GM12875 (cell line): ENCODE data around the gene AHNAK2.

ENCODE experiments used
- H3K4me3 ChIP-seq: one replicate; pipeline ENCODE4 v1.5.1; 2011; ENCODE audit warnings: low read depth, low read length, control low read depth
- TF ChIP-seq, protein P1 (sequence below): IDR thresholded peaks from 2 replicates; pipeline ENCODE4 v1.5.1; 2011; ENCODE audit warnings: low read depth, mild to moderate bottlenecking, control low read depth, inconsistent platforms, low read length, moderate library complexity, borderline replicate concordance; ENCODE audit not compliant: insufficient read depth

AHNAK2 gene

DNA sequence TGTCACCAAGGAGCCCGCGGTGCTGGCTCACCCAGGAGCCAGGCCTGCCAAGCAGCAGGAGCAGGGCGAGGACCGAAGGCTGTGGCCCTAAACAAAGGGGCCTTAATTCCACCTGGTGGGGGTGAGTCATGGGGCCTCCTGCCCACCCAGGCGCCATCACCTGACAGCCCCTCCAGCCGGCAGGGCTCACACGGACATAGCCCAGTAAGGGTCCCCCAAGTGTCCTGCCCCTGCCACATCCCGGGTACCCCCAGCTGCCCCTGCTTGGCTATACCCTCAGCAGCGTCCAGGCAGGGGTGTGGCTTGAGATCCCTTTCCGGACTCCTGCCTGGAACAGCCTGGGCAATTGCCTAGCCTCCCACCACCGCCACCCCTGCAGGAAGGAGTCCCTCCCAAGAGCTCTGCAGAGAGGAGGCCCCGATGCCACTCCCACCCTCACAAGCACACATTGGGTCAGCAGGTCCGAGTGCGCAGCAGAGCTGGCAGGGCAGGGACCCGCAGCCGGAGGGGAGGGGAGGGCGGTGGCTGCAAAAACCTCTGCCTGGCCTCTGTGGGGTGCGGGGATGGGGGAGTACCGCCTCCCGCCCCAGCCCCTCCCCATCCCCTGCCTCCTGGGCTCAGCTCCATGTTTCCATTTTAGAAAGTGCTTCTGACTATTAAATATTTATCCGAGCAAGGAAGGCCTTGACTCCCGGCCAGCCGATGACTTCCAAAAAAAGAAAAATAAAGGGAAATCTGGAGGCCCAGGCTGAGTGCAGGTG, 4.6 kb downstream of the AHNAK2 start:
- TF ChIP-seq, protein P1, sequence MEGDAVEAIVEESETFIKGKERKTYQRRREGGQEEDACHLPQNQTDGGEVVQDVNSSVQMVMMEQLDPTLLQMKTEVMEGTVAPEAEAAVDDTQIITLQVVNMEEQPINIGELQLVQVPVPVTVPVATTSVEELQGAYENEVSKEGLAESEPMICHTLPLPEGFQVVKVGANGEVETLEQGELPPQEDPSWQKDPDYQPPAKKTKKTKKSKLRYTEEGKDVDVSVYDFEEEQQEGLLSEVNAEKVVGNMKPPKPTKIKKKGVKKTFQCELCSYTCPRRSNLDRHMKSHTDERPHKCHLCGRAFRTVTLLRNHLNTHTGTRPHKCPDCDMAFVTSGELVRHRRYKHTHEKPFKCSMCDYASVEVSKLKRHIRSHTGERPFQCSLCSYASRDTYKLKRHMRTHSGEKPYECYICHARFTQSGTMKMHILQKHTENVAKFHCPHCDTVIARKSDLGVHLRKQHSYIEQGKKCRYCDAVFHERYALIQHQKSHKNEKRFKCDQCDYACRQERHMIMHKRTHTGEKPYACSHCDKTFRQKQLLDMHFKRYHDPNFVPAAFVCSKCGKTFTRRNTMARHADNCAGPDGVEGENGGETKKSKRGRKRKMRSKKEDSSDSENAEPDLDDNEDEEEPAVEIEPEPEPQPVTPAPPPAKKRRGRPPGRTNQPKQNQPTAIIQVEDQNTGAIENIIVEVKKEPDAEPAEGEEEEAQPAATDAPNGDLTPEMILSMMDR = no peak
- no peak overlapping the region for H3K4me3 ChIP-seq

DNA sequence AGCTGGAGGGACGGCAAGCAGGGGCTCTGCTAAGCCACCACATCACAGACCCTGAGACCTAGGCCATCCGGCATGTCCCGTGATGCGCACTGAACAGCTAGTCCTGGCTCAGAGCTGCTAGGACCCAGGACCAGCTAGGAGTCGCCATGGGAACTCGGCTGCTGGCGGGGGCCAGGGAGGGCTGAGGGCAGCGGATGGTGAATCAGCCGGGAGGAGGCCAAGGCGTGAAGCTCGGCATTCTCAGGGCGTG, 5.1 kb downstream of the AHNAK2 start:
- TF ChIP-seq, protein P1 = no peak
- no peak overlapping the region for H3K4me3 ChIP-seq

DNA sequence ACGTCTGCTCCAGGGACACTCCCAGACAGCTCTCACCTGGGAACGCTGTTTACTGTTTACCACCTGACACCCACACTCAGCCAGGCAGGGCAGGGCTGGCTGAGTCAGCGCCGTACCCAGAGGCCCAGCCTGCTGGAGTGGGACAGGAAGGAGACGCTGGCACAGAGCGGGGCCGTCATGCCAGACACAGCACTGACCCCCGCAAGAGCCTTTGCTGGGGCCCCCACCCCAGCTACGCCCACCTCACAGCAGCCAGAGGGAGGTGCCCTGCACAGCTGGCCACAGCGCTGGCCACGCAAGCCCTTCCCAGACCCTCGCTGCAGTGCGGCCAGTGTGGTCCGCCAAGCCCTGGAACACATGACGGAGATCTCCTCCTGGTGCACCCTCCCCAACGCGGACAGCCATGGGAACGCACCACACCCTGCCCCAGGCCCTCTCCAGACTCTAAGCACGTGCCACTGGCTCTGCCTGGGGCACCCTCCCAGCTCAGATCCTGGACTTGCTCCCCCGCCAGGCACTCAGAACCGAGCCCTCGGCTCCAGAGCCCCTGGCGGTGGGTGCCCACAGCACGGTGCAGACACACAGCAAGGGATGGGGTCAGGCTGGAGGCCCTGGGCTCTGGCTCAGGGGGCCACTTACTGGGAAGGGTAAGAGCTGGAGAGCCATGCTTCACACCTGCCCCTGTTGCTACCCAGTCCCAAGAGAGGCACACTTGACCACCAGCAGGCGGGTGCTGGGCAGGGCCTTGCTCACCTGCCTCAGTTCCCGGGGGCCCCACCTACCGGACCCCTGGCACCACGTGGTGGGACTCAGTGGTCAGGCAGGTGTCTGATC, 5.7 kb downstream of the AHNAK2 start:
- no peak overlapping the region for H3K4me3 ChIP-seq

DNA sequence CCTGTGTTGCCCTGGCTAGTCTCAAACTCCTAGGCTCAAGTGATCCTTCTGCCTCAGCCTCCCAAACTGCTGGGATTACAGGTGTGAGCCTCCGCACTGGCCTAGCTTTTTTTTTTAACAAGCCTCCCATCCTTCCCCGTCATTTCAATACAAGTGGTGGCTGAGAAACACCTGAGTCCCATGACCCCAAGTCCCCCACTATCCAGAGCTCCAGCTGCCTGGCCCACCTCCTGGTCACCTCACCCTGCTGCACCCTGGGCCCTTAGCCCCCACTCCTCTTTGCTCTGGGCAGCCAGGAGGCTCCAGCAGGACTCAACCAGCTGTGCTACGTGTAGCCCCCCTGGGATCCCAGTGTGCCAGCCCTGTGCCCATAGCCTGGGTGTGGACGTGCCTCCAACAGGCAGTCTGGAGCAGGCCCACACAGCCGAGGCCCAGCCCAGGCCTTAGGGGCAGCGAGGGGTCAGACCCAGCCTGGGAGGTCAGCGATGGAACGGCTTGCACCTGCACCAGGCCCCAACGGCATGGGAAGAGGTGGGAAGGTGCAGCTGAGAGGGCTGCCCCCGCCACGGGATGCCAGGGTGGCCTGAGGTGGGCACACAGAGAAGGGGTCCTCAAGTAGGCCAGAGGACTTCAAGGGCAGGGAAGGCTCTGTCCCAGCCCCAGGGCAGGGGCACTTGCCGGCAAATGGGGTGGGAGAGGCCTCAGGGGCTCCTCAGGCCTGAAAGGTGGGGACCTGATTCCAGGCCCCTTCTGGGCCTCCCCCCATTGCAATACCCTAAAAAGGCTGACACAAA, 6.5 kb downstream of the AHNAK2 start:
- TF ChIP-seq, protein P1 = no peak
- H3K4me3 ChIP-seq = no peak overlapping the region

More for the DNA sequence above, 5.7 kb downstream of the AHNAK2 start:
- TF ChIP-seq, protein P1 = no peak

DNA sequence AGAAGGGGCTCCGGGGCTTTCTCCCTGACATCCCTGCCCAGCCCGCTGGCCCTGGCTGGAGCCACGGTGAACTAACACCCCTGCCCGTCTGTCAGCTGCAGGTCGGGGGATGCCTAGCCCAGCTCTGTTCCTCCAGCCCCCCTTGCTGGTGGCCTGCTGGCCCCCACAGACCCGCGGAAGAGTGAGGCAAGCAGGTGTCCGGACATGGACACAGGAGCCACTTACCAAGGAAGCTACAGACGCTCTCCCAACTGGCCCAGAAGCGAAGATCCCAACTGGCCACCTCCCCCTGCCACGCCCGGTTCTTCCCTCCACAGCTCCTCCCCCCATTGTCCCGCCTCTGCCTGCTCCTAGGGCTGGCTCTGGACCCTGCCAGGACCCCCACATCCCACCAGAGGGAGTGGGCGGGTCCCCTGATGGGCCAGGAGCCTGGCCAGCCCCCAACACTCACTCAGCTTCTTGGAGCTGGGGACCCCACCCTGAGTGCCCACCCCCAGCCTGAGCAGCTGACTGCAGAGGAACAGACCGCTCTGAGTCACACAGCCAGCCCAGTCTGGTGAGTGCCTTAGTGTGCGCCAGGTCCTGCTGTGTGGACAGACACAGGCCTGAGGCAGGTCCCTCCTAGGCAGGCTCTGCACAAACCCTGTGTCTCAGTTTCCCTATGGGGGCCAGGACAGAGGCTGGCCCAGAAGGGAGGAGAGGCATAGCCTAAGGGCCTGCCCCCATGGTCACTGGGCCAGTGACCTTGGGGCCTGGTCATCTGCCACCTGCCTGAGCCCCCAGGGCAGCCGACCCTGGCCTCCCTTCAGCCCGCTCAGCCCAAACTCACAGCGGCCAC, 7.7 kb downstream of the AHNAK2 start:
- no peak overlapping the region for H3K4me3 ChIP-seq
- TF ChIP-seq, protein P1 = no peak

DNA sequence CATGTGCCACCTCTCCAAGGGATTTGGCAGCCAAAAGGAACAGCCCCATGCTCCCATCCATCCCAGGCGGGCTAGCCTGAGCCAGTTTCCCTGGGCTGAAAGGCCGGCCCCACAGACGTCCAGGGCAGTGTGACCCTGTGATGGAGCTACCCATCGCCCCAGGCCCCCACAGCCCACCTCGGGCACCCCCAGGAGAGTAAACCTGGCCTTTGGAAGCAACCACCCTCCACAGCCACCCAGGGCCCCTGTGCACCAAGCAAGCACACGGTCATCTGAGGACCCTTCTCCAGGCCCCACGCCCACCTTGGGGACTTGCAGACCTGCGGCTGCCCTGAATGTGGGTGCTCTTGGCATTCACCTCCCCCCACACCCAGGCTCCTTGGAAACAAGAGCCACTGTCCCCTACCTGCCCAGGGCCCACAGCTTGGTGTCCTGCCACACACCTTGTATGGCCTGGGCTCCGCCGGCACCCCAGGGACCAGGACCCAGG, 8.4 kb downstream of the AHNAK2 start:
- no peak overlapping the region for H3K4me3 ChIP-seq
- TF ChIP-seq, protein P1 = no peak
